RWPE2 (cell line): ENCODE measurements around the gene MED15.

Experiments used
- ATAC-seq: fragments of 200-7000 bp; cut with Tn5 transposase; 3 replicates; pipeline ENCODE4 v1.9.1; 2021; ENCODE audit warnings: low read depth
- DNase-seq: peaks from one replicate; pipeline ENCODE4 v3.0.0-alpha.2; 2020; ENCODE audit warnings: low spot score
- H3K27ac ChIP-seq: fragments of 450-650 bp; 2 replicates; pipeline ENCODE4 v1.5.1; 2017; ENCODE audit warnings: mild to moderate bottlenecking; ENCODE audit not compliant: poor library complexity, severe bottlenecking
- H3K27me3 ChIP-seq: fragments of 250-450 bp; sonication (Bioruptor Pico); 2 replicates; pipeline ENCODE4 v1.5.1; 2021; ENCODE audit warnings: mild to moderate bottlenecking, moderate library complexity; ENCODE audit not compliant: insufficient read depth, poor library complexity, severe bottlenecking
- H3K36me3 ChIP-seq: fragments of 250-450 bp; sonication (Bioruptor Pico); 2 replicates; pipeline ENCODE4 v1.5.1; 2020; ENCODE audit warnings: low read depth, mild to moderate bottlenecking, moderate library complexity
- H3K4me1 ChIP-seq: fragments of 250-450 bp; sonication (Bioruptor Pico); 2 replicates; pipeline ENCODE4 v1.5.1; 2021; ENCODE audit warnings: mild to moderate bottlenecking, moderate library complexity; ENCODE audit not compliant: insufficient read depth, poor library complexity, severe bottlenecking
- H3K4me3 ChIP-seq: fragments of 250-450 bp; sonication (Bioruptor Pico); 2 replicates; pipeline ENCODE4 v1.5.1; 2021; ENCODE audit warnings: mild to moderate bottlenecking, moderate library complexity; ENCODE audit not compliant: severe bottlenecking
- H3K9me3 ChIP-seq: fragments of 250-450 bp; sonication (Bioruptor Pico); 2 replicates; pipeline ENCODE4 v1.5.1; 2021; ENCODE audit warnings: mild to moderate bottlenecking, moderate library complexity; ENCODE audit not compliant: severe bottlenecking
- CTCF ChIP-seq: fragments of 450-650 bp; IDR thresholded peaks from one replicate; pipeline ENCODE4 v1.5.1; 2017; ENCODE audit warnings: mild to moderate bottlenecking, moderate library complexity; ENCODE audit not compliant: poor library complexity, severe bottlenecking

MED15 gene

DNA sequence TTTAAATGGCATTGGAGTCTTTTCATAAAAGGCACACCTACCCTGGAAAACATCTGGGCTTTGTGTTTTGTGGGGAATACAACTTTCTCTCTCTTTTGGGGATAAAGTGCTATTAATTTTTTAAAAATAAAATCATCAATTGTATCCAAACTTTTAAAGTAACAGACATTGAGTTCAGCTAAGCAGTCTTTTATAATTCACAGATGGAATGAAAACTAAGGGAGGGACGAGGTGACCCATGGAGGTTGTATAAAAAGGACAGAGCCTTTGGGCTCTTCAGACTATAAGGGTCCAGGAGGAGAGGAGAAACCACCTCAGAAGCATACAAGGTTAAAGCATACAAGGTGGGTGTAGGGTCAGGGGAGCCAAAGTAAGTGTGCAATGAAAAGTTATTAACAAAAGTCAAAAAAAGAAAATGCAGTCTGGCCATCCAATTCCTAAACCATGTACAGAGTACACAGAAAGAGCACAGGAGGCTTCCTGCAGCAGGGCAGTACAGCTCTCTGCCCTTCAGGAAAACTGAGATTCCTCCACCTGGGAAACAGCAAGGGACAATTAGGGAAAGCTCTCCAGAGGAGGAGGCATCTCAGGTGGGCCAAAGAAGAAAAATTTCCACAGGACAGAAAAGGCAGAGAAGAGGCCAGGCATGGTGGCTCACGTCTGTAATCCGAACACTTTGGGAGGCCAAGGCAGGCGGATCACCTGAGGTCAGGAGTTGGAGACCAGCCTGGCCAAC is 22.3 kb upstream of the MED15 start:
- no peak overlapping the region for H3K4me3 ChIP-seq
- no peak overlapping the region for H3K27ac ChIP-seq
- DNase-seq, result no peak
- ATAC-seq, result no peak
- no peak for TF ChIP-seq CTCF
- H3K27me3 ChIP-seq, result no peaks in the 10 kb centered on the region
- no peaks in the 10 kb centered on the region for H3K9me3 ChIP-seq
- H3K36me3 ChIP-seq, result peaks cover 7% of the 10 kb centered on the region
- no peaks in the 10 kb centered on the region for H3K4me1 ChIP-seq

DNA sequence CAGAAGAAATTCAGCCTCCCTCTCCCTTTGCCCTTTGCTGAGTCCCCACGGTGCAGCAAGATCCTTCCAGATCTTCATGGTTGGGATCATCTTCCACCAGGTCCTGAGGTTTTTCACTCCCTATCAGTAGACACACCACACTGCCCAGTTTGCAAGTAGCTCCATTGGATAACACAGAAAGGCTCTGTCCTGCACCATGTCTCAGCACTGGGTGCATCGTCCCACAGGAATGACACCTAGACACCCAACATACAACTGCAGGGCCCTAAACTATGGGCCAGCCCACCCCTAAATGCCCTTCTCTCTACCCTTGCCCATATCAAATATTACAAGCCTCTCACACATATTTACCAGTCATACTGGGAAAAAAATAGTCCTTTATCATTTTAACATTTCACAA is 21.2 kb upstream of the MED15 start:
- Histone ChIP-seq H3K4me1 (no peaks in the 10 kb centered on the region), H3K36me3 (peaks cover 7% of the 10 kb centered on the region), H3K27ac (no peak overlapping the region), H3K27me3 (no peaks in the 10 kb centered on the region), H3K9me3 (no peaks in the 10 kb centered on the region), H3K4me3 (no peak overlapping the region)
- ATAC-seq (no peak), DNase-seq (no peak)
- no peak for TF ChIP-seq CTCF

- Histone ChIP-seq H3K4me3 (no peak overlapping the region), H3K9me3 (no peaks in the 10 kb centered on the region), H3K27ac (no peak overlapping the region), H3K4me1 (no peaks in the 10 kb centered on the region), H3K36me3 (peaks cover 7% of the 10 kb centered on the region), H3K27me3 (no peaks in the 10 kb centered on the region)
- ATAC-seq, result no peak
- no peak for DNase-seq
- no peak for TF ChIP-seq CTCF
Measured at GRCh38 chr22:20487715-20488114, 19.7 kb upstream of the MED15 start.

GRCh38 chr22:20488946-20489345 is 18.5 kb upstream of the MED15 start:
- ATAC-seq, result no peak
- Histone ChIP-seq H3K36me3 (peaks cover 7% of the 10 kb centered on the region), H3K27ac (no peak overlapping the region)

More at GRCh38 chr22:20488946-20489345, 18.5 kb upstream of the MED15 start:
- Histone ChIP-seq H3K27me3 (no peaks in the 10 kb centered on the region), H3K4me1 (no peaks in the 10 kb centered on the region), H3K4me3 (no peak overlapping the region), H3K9me3 (no peaks in the 10 kb centered on the region)
- DNase-seq, result no peak
- no peak for TF ChIP-seq CTCF
